Activated CD4-positive, alpha-beta memory T cell treated with anti-CD3 and anti-CD28 coated beads for 36 hours (primary cell): ENCODE data around the gene GATAD2A. TPM values are rescaled to one million over a fixed set of nuclear protein-coding genes. Genes with fewer than 3 reads are reported as not detected.
"Not testable (repeated sequence)": the region's sequence is repeated elsewhere in the genome, so short reads cannot be mapped to it uniquely, and the experiment has no call there.

Experiments
- CTCF ChIA-PET: fragments of 350-600 bp; sonication (Branson Sonifier 250); formaldehyde crosslinking; loops from one replicate; lab custom pipeline; 2021; ENCODE audit warnings: antibody characterized with exemption, inconsistent platforms; lab: Charles Lee
- POLR2A ChIA-PET: fragments of 350-600 bp; sonication (Branson Sonifier 250); formaldehyde crosslinking; loops from one replicate; lab custom pipeline; 2021; ENCODE audit warnings: antibody characterized with exemption; lab: Charles Lee
- DNase-seq: peaks from one replicate; pipeline ENCODE4 v3.0.0-alpha.2; 2020
- H3K27ac Mint-ChIP-seq: one replicate; pipeline ENCODE4 v1.8.0; 2021; ENCODE audit warnings: mixed read lengths
- H3K27me3 Mint-ChIP-seq: one replicate; pipeline ENCODE4 v1.8.0; 2021; ENCODE audit warnings: mixed read lengths
- H3K36me3 Mint-ChIP-seq: one replicate; pipeline ENCODE4 v1.8.0; 2021; ENCODE audit warnings: mixed read lengths
- H3K4me1 Mint-ChIP-seq: one replicate; pipeline ENCODE4 v1.8.0; 2021; ENCODE audit warnings: low read depth, mixed read lengths
- H3K4me3 Mint-ChIP-seq: one replicate; pipeline ENCODE4 v1.8.0; 2021; ENCODE audit warnings: mild to moderate bottlenecking, mixed read lengths
- H3K9me3 Mint-ChIP-seq: one replicate; pipeline ENCODE4 v1.8.0; 2021; ENCODE audit warnings: mixed read lengths
- intact Hi-C: fragments of 100-400 bp; cut with micrococcal nuclease; formaldehyde crosslinking; loops from one replicate; pipeline ENCODE4 v1.15.1; 2023
- total RNA-seq, 2 experiments: library from RNA; stranded (reverse); gene quantifications; one replicate each; pipeline ENCODE4 v1.2.3, GENCODE V29; 2021

GATAD2A gene
- total RNA-seq, 2 experiments from 2014 or later, result 114 TPM

DNA sequence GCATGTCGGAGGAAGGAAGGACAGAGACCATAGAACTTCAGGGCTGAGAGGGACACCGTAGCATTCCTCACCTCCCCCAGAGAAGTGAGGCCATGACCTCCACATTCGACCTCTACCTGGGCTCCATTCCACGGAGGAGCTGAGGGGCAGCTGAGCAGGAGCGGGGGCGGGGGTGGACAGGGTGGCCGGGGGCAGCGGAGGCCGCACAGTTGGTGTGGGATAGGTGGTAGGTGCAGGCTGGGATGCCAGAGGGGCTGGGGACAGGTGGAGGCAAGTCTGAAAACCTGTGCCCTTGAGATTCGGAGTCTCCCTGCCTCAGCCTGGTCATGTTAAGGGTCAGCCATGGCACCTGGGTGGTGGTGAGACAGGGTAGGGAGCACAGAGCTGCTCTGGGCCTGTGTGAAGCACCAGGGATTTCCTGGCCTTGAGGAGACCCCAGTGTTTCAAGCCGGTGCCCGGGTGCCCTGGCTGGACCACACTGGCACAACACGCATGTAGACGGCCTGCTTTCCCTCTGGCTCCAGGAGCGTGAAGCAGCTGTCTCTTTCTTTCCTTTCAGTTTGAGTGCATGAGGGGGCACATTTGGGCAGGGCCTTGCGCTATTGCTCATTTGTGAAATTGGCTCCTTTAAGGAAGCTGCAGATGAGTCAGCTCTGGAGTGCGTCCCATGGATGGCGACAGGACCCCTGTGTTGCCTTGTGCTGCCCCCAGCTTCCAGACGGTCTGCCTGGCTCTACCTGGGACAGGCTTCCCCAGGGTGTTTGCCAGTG lies 58.1 kb downstream of the GATAD2A start:
- DNase-seq, result no peak
- Mint-ChIP-seq H3K4me1 (peaks cover 76% of the 10 kb centered on the region), H3K27ac (peak overlapping the region; percentile 76), H3K27me3 (no peaks in the 10 kb centered on the region), H3K9me3 (peaks cover 13% of the 10 kb centered on the region), H3K4me3 (no peak overlapping the region), H3K36me3 (peaks cover 36% of the 10 kb centered on the region)
- intact Hi-C loops, result no loop called here
- ChIA-PET POLR2A (no interaction called here), CTCF (interaction anchor here (1.2 kb wide), 1 partner anchor 13 kb away, joined by 3 read pairs; no protein-coding TSS in a partner anchor)

DNA sequence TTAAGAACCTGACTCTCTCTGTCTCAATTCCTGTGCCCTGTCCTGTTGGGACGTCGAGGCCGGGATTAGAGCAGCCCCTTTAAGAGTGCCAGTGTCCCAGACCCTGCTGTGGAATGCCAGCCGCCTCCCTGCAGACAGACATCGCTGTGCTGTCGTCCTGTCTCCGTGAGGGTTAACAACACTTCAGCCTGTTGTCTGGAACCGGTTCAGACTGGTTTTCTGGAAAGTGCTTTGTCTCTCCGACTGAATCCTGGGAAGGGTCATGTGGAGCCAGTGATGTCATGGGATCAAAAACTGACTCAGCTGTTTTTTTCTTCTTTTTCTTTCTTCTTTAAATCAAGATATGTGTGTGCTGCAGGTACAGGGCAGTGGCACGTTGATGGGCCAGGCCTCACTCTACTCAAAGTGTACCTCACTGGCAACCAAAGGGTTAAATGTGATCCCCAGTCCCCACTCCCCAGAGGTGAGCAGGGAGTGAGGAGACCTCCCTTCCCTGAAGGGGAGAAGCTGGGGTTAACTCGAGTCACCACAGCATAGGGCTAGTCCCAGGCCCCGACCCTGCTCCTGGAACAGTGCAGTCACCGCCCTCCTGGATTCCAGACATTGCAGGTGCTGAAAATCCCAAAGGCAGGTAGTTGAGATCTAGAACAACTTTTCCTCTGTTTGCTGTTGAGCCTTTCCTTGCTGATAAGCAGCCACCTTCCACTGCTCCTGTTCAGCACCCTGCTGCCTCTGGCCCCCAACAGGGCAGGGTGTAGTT lies 59.0 kb downstream of the GATAD2A start:
- peaks cover 40% of the 10 kb centered on the region for H3K36me3 Mint-ChIP-seq
- no peak overlapping the region for H3K4me3 Mint-ChIP-seq
- intact Hi-C loops, result no loop called here
- ChIA-PET POLR2A (no interaction called here), CTCF (interaction anchor here (1.2 kb wide), 1 partner anchor 12 kb away, joined by 3 read pairs; no protein-coding TSS in a partner anchor)
- peaks cover 71% of the 10 kb centered on the region for H3K4me1 Mint-ChIP-seq
- H3K9me3 Mint-ChIP-seq, result peaks cover 17% of the 10 kb centered on the region
- peak overlapping the region; percentile 24 for H3K27ac Mint-ChIP-seq
- H3K27me3 Mint-ChIP-seq, result no peaks in the 10 kb centered on the region
- no peak for DNase-seq

- ChIA-PET CTCF (interaction anchor here (0.7 kb wide), 1 partner anchor 54 kb away, joined by 4 read pairs; no protein-coding TSS in a partner anchor), POLR2A (no interaction called here)
- peaks cover 17% of the 10 kb centered on the region for H3K9me3 Mint-ChIP-seq
- intact Hi-C loops, result no loop called here
- no peak for DNase-seq
- H3K27me3 Mint-ChIP-seq, result no peaks in the 10 kb centered on the region
- peaks cover 64% of the 10 kb centered on the region for H3K4me1 Mint-ChIP-seq
- no peak overlapping the region for H3K4me3 Mint-ChIP-seq
- H3K36me3 Mint-ChIP-seq, result peaks cover 41% of the 10 kb centered on the region
- H3K27ac Mint-ChIP-seq, result no peak overlapping the region
Observed at GRCh38 chr19:19465436-19466070, 60.1 kb downstream of the GATAD2A start.

DNA sequence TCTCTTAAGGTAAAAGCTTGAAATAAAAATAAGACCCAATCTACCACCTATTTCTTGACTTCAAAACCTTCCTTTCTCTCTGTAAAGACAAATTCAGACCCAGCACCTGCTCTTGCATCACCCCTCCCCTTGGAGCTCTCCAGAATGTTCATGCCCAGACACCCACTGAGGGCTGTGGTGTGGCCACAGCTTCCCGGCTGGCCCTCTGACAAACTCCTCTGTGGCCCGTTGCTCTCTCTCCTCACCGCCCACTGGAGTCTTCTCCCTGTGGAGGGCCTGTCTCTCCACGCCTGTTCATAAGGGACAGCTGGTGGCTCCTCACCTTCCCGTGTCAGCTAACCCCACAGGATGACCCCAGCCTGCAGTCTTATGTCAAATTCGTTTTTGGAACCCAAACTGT lies 60.7 kb downstream of the GATAD2A start:
- H3K36me3 Mint-ChIP-seq, result peaks cover 41% of the 10 kb centered on the region
- CTCF ChIA-PET, result interaction anchor here (0.7 kb wide), 1 partner anchor 55 kb away, joined by 4 read pairs; no protein-coding TSS in a partner anchor
- intact Hi-C loops, result no loop called here
- no peak for DNase-seq
- no peak overlapping the region for H3K4me3 Mint-ChIP-seq
- H3K27me3 Mint-ChIP-seq, result no peaks in the 10 kb centered on the region
- H3K4me1 Mint-ChIP-seq, result peaks cover 64% of the 10 kb centered on the region
- H3K9me3 Mint-ChIP-seq, result peaks cover 17% of the 10 kb centered on the region
- POLR2A ChIA-PET, result no interaction called here
- no peak overlapping the region for H3K27ac Mint-ChIP-seq

- intact Hi-C loops, result no loop called here
- ChIA-PET POLR2A (interaction anchor here (0.7 kb wide), 1 partner anchor 9 kb away, joined by 3 read pairs; no protein-coding TSS in a partner anchor), CTCF (interaction anchor here (3.0 kb wide), 1 partner anchor 22 kb away, joined by 9 read pairs; no protein-coding TSS in a partner anchor)
- Mint-ChIP-seq H3K27ac (no peak overlapping the region), H3K9me3 (peaks cover 17% of the 10 kb centered on the region), H3K4me3 (no peak overlapping the region), H3K27me3 (no peaks in the 10 kb centered on the region), H3K36me3 (peaks cover 44% of the 10 kb centered on the region), H3K4me1 (peaks cover 64% of the 10 kb centered on the region)
- no peak for DNase-seq
Observed at GRCh38 chr19:19468424-19469050, 63.1 kb downstream of the GATAD2A start.

- Mint-ChIP-seq H3K4me1 (peaks cover 70% of the 10 kb centered on the region), H3K4me3 (no peak overlapping the region), H3K9me3 (peaks cover 17% of the 10 kb centered on the region), H3K36me3 (peaks cover 40% of the 10 kb centered on the region), H3K27ac (peak overlapping the region; percentile 29), H3K27me3 (no peaks in the 10 kb centered on the region)
- DNase-seq, result no peak
- ChIA-PET POLR2A (no interaction called here), CTCF (interaction anchor here (3.0 kb wide), 1 partner anchor 20 kb away, joined by 9 read pairs; no protein-coding TSS in a partner anchor)
- intact Hi-C loops, result no loop called here
Observed at GRCh38 chr19:19470579-19470978, 65.1 kb downstream of the GATAD2A start.

DNA sequence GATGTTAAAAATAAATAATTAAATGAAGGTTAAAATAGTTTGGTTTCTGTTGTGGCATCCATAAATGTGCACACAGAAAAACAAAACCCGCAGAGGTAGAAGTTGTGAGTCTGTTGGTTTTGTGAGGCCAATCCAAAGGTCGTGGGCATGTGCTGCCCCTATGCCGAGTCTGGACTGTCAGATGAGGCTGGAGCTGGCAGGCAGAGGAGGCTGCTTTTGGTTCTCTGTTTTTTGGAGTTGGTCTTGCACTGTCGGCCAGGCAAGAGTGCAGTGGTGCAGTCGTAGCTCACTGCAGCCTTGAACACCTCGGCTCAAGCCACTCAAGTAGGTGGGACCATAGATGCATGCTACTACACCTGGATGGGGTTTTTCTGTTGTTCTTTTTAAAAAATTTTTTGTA lies 66.2 kb downstream of the GATAD2A start:
- intact Hi-C loops, result no loop called here
- POLR2A ChIA-PET, result no interaction called here
- CTCF ChIA-PET, result interaction anchor here (0.6 kb wide), 1 partner anchor 19 kb away, joined by 3 read pairs; no protein-coding TSS in a partner anchor
- H3K9me3 Mint-ChIP-seq, result peaks cover 17% of the 10 kb centered on the region
- peaks cover 32% of the 10 kb centered on the region for H3K36me3 Mint-ChIP-seq
- H3K4me3 Mint-ChIP-seq, result no peak overlapping the region
- peak overlapping the region; percentile 19 for H3K27ac Mint-ChIP-seq
- peaks cover 74% of the 10 kb centered on the region for H3K4me1 Mint-ChIP-seq
- H3K27me3 Mint-ChIP-seq, result no peaks in the 10 kb centered on the region
- DNase-seq, result no peak

DNA sequence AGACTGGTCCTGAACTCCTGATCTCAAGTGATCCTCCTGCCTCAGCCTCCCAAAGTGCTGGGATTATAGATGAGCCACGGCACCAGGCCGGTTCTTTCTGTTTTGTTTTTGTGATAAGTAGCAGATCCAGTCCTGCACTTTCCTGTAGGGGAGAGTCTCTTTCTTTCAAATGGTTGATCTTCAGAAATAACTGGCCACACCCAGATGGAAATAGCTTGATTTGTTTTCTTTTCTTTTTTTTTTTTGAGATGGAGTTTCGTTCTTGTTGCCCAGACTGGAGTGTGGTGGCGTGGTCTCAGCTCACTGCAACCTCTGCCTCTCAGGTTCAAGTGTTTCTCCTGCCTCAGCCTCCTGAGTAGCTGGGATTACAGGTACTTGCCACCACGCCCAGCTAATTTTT lies 66.6 kb downstream of the GATAD2A start:
- CTCF ChIA-PET, intact Hi-C loops, H3K4me3 Mint-ChIP-seq, POLR2A ChIA-PET, DNase-seq, H3K27me3 Mint-ChIP-seq: not testable (repeated sequence)
- peaks cover 17% of the 10 kb centered on the region for H3K9me3 Mint-ChIP-seq
- peaks cover 28% of the 10 kb centered on the region for H3K36me3 Mint-ChIP-seq
- peaks cover 78% of the 10 kb centered on the region for H3K4me1 Mint-ChIP-seq
- H3K27ac Mint-ChIP-seq, result peak overlapping the region; percentile 19

DNA sequence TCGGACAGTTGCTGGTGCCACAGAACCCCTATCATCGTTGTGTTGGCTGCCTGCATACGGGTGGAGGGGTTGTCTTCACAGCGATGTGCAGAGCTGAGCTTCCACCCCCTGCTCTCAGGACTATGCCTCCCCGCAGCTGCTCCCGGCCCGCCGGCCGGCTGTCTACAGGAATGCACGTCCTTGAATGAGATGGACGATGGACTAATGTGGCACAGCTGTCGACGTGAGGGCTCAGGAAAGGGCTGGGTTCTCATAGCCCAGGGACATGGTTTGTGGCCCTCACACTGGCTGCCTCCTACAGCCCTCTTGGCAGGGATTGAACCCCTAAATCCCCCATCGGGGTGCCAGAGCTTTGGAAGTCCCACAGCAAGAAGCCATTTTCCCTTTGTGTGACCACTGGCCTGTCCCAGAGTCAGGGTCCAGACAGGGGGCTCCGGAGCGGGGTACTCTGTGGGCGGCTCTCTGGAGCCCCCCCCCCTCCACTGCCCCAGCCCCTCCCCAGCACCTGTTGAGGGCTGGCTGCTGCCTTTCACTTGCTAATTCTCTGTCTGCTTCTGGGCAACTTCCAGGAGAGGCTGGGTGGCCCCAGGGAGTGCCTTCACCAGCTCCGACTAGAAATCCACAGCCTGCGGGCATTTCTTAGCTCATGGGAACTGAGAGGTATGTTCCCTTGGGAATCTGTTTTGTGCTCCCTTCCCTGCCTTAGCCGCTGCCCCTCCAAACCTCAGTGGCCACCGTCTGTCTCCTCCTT lies 69.7 kb downstream of the GATAD2A start:
- no peak for DNase-seq
- Mint-ChIP-seq H3K4me3 (no peak overlapping the region), H3K27me3 (no peaks in the 10 kb centered on the region), H3K4me1 (peaks cover 85% of the 10 kb centered on the region), H3K9me3 (no peaks in the 10 kb centered on the region), H3K27ac (peak overlapping the region; percentile 84), H3K36me3 (peaks cover 14% of the 10 kb centered on the region)
- ChIA-PET CTCF (interaction anchor here (0.7 to 2.2 kb wide), 3 partner anchors 15 to 45 kb away, joined by 3 to 10 read pairs (median 5); no protein-coding TSS in a partner anchor), POLR2A (interaction anchor here (0.6 kb wide), 1 partner anchor 31 kb away, joined by 3 read pairs; no protein-coding TSS in a partner anchor)
- intact Hi-C loops, result loop anchor here (2.0 kb wide), 1 partner anchor 16 kb away; no protein-coding TSS in a partner anchor

- no peak for DNase-seq
- H3K27me3 Mint-ChIP-seq, result no peaks in the 10 kb centered on the region
- intact Hi-C loops, result loop anchor here (2.0 kb wide), 1 partner anchor 17 kb away; no protein-coding TSS in a partner anchor
- no peak overlapping the region for H3K4me3 Mint-ChIP-seq
- ChIA-PET POLR2A (no interaction called here), CTCF (interaction anchor here (1.0 to 2.2 kb wide), 4 partner anchors 12 to 70 kb away, joined by 3 to 10 read pairs (median 6); partner anchors contain the start of gene GATAD2A)
- peaks cover 86% of the 10 kb centered on the region for H3K4me1 Mint-ChIP-seq
- peak overlapping the region; percentile 61 for H3K27ac Mint-ChIP-seq
- H3K9me3 Mint-ChIP-seq, result no peaks in the 10 kb centered on the region
- H3K36me3 Mint-ChIP-seq, result peaks cover 15% of the 10 kb centered on the region
Observed at GRCh38 chr19:19475849-19476828, 70.7 kb downstream of the GATAD2A start.
